ENCODE results near the gene MAPK11. TPM values are rescaled to one million over a fixed set of nuclear protein-coding genes. Genes with fewer than 3 reads are reported as not detected.

MAPK11 gene
- total RNA-seq = 1 to 10 TPM; 5.9 to 6.2 TPM

DNA sequence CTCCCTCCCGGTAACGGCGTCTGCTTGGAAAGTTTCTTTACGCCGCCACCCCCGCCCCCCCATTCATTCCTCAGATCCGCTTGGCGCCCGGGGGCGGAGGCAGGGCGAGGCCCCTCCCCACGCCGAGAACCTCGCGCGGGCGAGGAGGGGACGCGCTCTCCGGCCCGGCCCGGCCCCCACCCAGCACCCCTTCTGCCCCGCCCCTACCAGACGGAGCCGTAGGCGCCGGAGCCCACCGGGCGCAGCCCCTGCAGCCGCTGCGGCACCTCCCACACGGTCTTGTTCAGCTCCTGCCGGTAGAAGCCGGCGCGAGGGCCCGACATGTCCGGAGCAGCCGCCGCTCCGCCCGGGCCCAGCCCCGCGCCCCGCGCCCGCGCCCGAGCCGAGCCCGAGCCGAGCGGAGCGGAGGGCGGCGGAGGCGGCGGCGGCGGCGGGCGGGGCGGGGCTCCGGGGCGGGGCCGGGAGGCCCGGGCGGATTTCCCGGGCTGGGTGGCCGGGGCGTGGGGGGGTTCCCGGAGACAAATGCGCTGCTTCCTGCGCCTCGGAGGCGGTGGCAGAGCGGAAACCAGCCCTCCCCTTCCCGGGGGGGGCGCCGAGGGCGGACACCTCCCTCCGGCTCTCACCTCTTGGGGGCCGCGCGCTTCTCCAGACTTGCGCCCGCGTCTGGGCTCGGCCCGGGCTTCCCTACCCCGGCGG lies at the start of gene MAPK11:
Gene MAPK11, minus strand, starts transcription at position 411 of the 696 bp plus-strand sequence. Its CDS starts 88 bp downstream, at position 323.
- intact Hi-C loops (cut with micrococcal nuclease) = loop anchor here (5.0 kb wide), 1 partner anchor 72 kb away; the partner anchor contains the start of gene PPP6R2
- H3K4me3 Mint-ChIP-seq = peak within 1 kb of the TSS; percentile 66
- ATAC-seq (peak; percentile 67), DNase-seq (peak; percentile 76)
- TF ChIP-seq, protein P1, sequence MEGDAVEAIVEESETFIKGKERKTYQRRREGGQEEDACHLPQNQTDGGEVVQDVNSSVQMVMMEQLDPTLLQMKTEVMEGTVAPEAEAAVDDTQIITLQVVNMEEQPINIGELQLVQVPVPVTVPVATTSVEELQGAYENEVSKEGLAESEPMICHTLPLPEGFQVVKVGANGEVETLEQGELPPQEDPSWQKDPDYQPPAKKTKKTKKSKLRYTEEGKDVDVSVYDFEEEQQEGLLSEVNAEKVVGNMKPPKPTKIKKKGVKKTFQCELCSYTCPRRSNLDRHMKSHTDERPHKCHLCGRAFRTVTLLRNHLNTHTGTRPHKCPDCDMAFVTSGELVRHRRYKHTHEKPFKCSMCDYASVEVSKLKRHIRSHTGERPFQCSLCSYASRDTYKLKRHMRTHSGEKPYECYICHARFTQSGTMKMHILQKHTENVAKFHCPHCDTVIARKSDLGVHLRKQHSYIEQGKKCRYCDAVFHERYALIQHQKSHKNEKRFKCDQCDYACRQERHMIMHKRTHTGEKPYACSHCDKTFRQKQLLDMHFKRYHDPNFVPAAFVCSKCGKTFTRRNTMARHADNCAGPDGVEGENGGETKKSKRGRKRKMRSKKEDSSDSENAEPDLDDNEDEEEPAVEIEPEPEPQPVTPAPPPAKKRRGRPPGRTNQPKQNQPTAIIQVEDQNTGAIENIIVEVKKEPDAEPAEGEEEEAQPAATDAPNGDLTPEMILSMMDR (IDR thresholded peaks at IDR 0.05) = no peak
- ChIA-PET CTCF (interaction anchor here (1.0 to 6.1 kb wide), 3 partner anchors 18 to 72 kb away, joined by 3 to 44 read pairs (median 22); partner anchors contain the start of genes DENND6B and HDAC10), POLR2A (no interaction called here)
- no peaks in the 10 kb centered on the region for H3K9me3 Mint-ChIP-seq
- no peaks in the 10 kb centered on the region for H3K36me3 Mint-ChIP-seq (ENCODE audit: low read depth)
- no peak within 1 kb of the TSS for H3K27ac Mint-ChIP-seq
- peaks cover 8% of the 10 kb centered on the region for H3K4me1 Mint-ChIP-seq (ENCODE audit: low read depth)
- peaks cover 10% of the 10 kb centered on the region for H3K27me3 Mint-ChIP-seq

DNA sequence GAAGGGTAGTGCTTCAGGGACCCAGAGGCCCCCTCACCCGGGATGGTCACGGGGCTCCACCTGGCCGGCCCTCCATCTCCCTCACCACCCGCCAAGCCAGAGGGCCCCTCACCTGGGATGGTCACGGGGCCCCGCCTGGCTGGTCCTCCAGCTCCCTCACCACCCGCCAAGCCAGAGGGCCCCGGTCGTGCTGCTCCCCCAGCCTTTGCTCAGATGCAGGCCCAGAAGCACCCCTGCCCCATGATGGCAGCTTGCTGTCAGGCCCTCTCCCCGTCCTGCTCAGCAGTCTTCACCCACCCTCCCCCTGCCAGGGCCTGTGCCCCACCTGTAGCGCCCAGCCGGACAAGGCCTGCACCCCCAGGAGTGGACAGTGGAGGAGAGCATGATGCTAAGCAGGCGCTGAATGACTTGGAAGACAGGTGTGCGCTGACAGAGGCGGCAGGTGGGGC lies 49.3 kb upstream of the MAPK11 start:
- ChIA-PET CTCF (no interaction called here), POLR2A (interaction anchor here (1.5 kb wide), 1 partner anchor 12 kb away, joined by 6 read pairs; the partner anchor contains the start of gene PLXNB2)
- Mint-ChIP-seq H3K9me3 (no peaks in the 10 kb centered on the region), H3K27me3 (no peaks in the 10 kb centered on the region), H3K4me1 (ENCODE audit: low read depth) (peaks cover 5% of the 10 kb centered on the region), H3K27ac (no peak overlapping the region), H3K36me3 (ENCODE audit: low read depth) (no peaks in the 10 kb centered on the region), H3K4me3 (no peak overlapping the region)
- DNase-seq = no peak
- TF ChIP-seq, protein P1 (IDR thresholded peaks at IDR 0.05) = no peak
- no peak for ATAC-seq
- intact Hi-C loops (cut with micrococcal nuclease) = no loop called here

DNA sequence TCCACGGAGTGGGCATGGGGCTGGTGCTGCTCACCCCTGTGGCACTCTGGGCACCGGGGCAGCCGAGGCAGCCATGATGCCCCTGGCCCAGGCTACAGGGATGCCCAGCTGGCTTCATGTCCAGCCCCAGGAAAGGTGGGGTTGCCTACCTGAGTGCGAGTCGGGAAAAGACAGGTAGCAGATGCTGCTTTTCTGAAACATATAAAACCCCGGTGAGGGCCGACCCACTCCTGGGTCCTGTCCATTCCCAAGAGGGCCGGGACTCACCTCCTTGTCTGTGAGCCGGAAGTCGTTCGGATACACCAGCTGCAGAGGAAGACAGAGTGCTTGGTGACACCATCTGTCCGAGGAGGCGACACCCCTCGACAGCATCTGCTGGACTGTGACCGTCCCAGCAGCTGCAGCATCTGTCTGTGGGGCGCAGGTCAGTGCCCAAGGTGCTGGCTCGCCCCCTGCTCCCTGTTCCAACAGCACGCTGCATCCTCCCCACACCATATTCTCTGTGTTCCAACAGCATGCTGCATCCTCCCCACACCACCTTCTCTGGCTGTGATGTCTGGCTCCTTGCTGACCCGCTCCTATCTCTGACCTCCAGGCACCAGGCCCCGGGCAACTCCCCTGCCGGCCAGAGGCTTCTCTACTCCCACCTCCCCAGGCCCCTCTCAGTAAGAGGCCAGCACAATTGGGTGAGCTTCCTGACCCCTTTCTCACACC lies 48.7 kb upstream of the MAPK11 start:
- intact Hi-C loops (cut with micrococcal nuclease) = no loop called here
- Mint-ChIP-seq H3K4me1 (ENCODE audit: low read depth) (peaks cover 8% of the 10 kb centered on the region), H3K9me3 (no peaks in the 10 kb centered on the region), H3K27ac (no peak overlapping the region), H3K4me3 (no peak overlapping the region), H3K36me3 (ENCODE audit: low read depth) (no peaks in the 10 kb centered on the region), H3K27me3 (no peaks in the 10 kb centered on the region)
- TF ChIP-seq, protein P1 (IDR thresholded peaks at IDR 0.05) = no peak
- ATAC-seq = no peak
- ChIA-PET POLR2A (no interaction called here), CTCF (no interaction called here)
- no peak for DNase-seq

DNA sequence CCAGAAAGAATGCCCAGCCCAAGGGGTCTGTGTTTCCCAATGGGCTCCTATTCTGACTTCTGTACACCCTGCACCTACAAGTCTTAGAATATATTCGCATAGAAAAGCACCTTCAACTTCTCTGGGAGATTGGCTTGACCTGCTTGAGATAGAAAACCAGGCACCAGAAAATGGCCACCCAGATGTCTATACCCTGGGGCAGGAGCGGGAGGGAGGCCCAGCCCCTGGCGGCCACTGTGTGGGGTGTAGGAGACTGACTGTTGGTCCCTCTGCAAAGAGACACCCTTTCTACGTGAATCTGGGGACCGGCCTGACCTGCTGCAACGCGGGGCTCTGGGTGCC lies 48.1 kb upstream of the MAPK11 start:
- intact Hi-C loops (cut with micrococcal nuclease) = no loop called here
- H3K27ac Mint-ChIP-seq = no peak overlapping the region
- ATAC-seq (no peak), DNase-seq (no peak)
- H3K9me3 Mint-ChIP-seq = no peaks in the 10 kb centered on the region
- POLR2A ChIA-PET = interaction anchor here (2.6 kb wide), 1 partner anchor 8 kb away, joined by 8 read pairs; the partner anchor contains the start of gene DENND6B
- H3K36me3 Mint-ChIP-seq (ENCODE audit: low read depth) = no peaks in the 10 kb centered on the region
- TF ChIP-seq, protein P1 (IDR thresholded peaks at IDR 0.05) = no peak
- no peaks in the 10 kb centered on the region for H3K27me3 Mint-ChIP-seq
- peaks cover 8% of the 10 kb centered on the region for H3K4me1 Mint-ChIP-seq (ENCODE audit: low read depth)
- CTCF ChIA-PET = no interaction called here
- H3K4me3 Mint-ChIP-seq = no peak overlapping the region

DNA sequence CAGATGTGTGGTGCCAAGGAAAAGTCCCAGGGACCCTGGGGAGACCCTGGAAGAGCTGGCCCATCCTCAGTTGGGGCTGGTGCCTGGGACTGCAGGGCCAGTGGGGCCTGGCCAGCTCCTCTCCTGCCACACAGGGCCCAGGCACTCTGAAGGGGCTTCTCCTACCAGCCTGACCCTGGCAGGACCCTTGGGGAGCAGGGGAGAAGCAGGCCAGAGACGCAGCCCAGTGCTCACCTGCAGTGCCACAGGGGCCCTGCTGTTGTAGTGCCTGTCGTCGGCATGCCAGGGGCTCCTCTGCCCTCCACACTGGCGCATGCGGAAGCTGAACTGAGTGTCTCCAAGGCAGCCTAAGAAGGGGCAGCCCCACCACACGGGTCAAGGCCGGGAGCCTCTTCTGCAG lies 47.5 kb upstream of the MAPK11 start:
- H3K27ac Mint-ChIP-seq = no peak overlapping the region
- POLR2A ChIA-PET = interaction anchor here (2.6 kb wide), 1 partner anchor 9 kb away, joined by 8 read pairs; the partner anchor contains the start of gene DENND6B
- H3K4me3 Mint-ChIP-seq = no peak overlapping the region
- CTCF ChIA-PET = no interaction called here
- intact Hi-C loops (cut with micrococcal nuclease) = no loop called here
- TF ChIP-seq, protein P1 (IDR thresholded peaks at IDR 0.05) = no peak
- no peak for ATAC-seq
- no peak for DNase-seq
- H3K36me3 Mint-ChIP-seq (ENCODE audit: low read depth) = no peaks in the 10 kb centered on the region
- H3K27me3 Mint-ChIP-seq = no peaks in the 10 kb centered on the region
- no peaks in the 10 kb centered on the region for H3K9me3 Mint-ChIP-seq
- H3K4me1 Mint-ChIP-seq (ENCODE audit: low read depth) = peaks cover 8% of the 10 kb centered on the region
